Stimulated activated CD8-positive, alpha-beta memory T cell treated with anti-CD3 and anti-CD28 coated beads, Interleukin-15, amount 100 ng/mL, for 24 hours (primary cell): ENCODE measurements around the gene RALGPS1.

Experiments
- DNase-seq: peaks from one replicate; pipeline ENCODE4 v3.0.0-alpha.2; 2020; ENCODE audit warnings: low read depth

The RALGPS1 gene

GRCh38 chr9:126914458-126915280, at the start of gene RALGPS1:
RALGPS1 (plus strand) TSS chr9:126914782; CDS start chr9:126962290, 47,508 bp downstream.
- DNase-seq = peak; percentile 72

DNA sequence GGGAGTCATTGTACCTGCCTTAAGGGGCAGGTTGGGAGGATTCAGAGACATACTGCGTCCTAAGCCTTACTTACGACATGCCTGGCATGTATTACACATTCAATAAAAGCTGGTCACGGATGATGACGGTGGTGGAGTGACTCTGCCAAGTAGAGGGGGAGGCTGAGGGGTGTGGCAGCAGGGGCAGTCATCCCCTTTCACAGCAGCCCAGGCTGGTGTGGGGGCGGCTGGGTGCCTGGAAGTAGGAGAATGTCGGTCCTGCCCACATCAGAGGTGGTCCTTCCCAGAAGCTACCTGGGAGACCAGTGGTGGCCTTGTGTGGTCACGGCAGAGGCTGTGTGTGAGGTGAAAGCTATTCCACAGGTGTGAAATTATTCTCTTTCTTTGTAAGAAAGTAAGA, 45.2 kb upstream of the RALGPS1 start:
- no peak for DNase-seq

- no peak for DNase-seq
Observed at GRCh38 chr9:126872516-126872915, 42.1 kb upstream of the RALGPS1 start.

GRCh38 chr9:126874546-126875314, 39.9 kb upstream of the RALGPS1 start:
- no peak for DNase-seq

GRCh38 chr9:126875756-126876510, 38.6 kb upstream of the RALGPS1 start:
- DNase-seq = no peak

- DNase-seq = no peak
Observed at GRCh38 chr9:126876531-126876930, 38.1 kb upstream of the RALGPS1 start.

- DNase-seq = no peak
Observed at GRCh38 chr9:126877418-126877817, 37.2 kb upstream of the RALGPS1 start.

GRCh38 chr9:126879288-126879687, 35.3 kb upstream of the RALGPS1 start:
- no peak for DNase-seq

DNA sequence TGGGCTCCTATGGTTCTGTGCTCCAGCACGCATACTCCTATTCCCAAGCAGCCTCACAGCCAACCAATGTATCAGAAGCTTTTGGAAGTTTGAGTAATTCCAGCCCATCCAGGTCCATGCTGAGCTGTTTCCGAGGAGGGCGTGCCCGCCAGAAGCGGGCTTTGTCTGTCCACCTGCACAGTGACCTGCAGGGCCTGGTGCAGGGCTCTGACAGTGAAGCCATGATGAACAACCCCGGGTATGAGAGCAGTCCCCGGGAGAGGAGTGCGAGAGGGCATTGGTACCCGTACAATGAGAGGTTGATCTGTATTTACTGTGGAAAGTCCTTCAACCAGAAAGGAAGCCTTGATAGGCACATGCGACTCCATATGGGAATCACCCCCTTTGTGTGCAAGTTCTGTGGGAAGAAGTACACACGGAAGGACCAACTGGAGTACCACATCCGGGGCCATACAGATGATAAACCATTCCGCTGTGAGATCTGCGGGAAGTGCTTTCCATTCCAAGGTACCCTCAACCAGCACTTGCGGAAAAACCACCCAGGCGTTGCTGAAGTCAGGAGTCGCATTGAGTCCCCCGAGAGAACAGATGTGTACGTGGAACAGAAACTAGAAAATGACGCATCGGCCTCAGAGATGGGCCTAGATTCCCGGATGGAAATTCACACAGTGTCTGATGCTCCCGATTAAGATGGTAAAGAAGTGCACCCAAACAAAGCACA, 34.2 kb upstream of the RALGPS1 start:
- DNase-seq = no peak

DNA sequence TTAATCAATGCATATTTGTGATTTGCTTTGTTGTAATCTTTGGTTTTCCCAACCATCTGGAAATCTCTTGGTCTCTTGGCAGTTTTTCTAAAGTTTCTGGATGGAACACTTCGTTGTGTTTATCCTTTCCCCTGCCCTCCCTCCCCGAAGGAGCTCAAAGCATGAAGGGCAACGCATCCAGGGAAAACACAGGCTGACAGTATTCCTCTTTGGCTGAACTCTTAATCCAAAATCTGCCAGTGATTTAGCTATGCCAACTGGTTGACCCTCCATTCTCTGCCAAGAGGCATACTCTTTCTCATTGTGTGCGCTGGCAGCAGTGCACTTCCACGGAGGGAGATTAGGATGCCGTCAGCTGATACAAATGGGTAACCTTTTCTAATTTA, 33.6 kb upstream of the RALGPS1 start:
- no peak for DNase-seq

DNA sequence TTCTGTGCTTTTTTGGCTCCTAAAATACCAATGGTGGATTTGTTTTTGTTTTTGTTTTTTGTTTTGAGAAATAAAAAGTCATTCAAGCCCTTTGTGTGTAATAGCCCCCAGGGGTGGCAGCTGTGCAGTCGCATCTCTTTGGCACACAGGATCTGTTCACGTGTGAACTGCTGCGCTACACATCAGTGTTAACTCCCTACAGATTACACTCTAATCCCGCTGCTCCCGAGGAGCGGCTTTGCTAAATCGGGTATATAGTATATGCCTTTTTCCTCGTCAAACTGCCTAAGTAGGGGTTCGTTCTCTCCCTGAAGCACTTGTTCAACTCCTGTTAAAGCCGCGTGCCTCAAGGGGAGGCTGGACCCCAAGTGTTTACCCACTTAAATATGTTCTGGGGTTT, 31.8 kb upstream of the RALGPS1 start:
- no peak for DNase-seq

- no peak for DNase-seq
Observed at GRCh38 chr9:126883636-126884035, 30.9 kb upstream of the RALGPS1 start.

- no peak for DNase-seq
Observed at GRCh38 chr9:126885131-126885641, 29.4 kb upstream of the RALGPS1 start.

DNA sequence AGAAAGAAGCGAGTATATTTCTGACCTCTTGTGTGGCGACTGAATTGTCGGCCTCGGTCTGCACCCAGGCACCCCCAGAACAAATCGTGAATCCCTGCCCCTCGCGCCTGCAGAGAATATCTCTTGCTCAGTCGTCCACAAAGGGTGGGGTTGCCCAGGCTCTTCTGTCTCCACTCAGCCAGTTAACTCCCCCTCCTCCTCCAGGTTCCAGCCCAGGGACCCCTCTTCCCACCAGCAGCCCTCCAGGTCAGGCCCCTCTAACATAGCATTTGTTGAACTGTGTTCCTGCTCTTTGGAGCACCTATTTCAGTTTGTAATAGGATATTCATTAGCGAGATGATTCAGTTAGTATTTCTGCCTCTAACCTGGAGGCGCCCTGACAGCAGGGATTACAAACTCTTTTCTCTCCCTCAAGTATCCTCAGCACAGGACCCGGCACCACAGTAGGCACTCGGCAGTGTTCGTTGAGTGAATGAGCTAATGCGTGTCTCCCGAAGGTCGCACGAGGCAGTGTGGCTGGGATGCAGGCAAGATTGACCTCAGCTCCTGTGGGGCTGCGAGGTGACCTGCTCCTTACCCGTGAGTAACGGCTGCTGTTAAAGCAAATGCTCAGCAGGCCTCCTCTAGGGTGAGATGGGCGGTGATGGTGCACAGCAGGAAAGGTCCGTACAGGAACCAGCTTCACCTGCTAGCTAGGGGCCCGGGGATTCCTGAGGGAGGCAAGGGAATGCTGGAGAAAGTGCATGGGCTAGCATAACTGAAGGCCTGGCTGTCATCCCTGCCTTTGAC, 28.4 kb upstream of the RALGPS1 start:
- DNase-seq = no peak

DNA sequence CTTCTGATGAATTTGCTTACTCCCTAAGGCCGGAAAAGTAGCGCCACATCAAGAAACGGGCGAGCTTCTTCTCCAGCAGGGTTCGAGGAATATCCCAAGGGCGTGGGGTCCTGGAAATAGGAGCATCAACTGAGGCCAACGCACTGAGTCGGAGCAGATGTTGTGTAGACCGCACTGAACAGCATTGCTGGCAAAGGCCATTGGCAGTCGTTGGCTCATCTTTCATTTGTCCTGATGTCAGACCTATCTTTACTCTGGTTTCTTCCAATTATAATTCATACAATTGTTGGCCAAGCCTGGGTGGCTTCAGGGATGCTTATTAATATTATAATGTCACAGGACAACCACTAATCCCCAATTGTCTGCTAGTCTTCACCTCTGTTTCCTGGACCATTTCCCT, 27.7 kb upstream of the RALGPS1 start:
- no peak for DNase-seq

DNA sequence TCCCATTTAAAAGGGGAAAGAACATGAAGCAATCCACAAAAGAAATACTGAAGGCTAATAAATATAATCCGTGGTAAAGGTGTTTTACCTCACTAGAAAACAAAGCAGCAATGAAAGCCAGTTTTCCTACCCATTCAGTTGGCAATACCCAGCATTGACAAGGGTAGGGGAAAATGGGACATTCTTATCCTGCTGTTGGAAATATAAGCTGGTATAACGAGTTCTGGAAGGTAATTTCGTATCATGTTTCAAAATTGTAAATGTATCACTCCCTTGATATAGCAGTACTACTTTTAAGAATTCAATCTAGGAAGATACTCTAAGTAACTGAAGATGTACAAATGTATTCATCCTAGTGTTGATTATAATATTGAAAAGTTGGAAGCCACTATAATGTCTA, 22.9 kb upstream of the RALGPS1 start:
- no peak for DNase-seq

DNA sequence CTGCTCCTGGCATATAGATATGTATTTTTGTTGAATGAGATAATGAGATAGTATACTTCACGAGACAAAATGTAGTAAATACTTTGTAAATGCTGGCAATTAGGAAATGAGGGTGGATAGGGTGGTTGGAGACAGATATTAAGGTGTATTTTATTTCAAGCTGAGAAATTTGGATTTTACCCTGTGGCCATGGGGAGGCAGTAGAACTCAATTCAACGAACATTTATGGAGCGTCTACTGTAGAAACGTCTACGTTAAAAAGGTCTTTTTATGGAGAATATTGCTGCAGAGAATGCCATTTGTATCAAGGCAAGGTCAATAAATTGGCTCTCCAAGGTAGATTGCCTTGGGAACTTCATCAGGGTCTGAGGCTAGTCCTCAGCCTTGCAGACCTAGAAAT, 21.5 kb upstream of the RALGPS1 start:
- DNase-seq = no peak

GRCh38 chr9:126894052-126894603, 20.5 kb upstream of the RALGPS1 start:
- DNase-seq = no peak

- no peak for DNase-seq
Observed at GRCh38 chr9:126902210-126902609, 12.4 kb upstream of the RALGPS1 start.

- no peak for DNase-seq
Observed at GRCh38 chr9:126904586-126904985, 10.0 kb upstream of the RALGPS1 start.

GRCh38 chr9:126906091-126906490, 8.5 kb upstream of the RALGPS1 start:
- DNase-seq = no peak
